GM06990 (cell line): ENCODE data around the gene CNTN2.

Experiments used
- DNase-seq: peaks from one replicate; pipeline ENCODE4 v3.0.0-alpha.2; 2011; ENCODE audit not compliant: insufficient read length; ENCODE audit errors: extremely low read depth
- H3K27me3 ChIP-seq: replicated peaks from 2 replicates; pipeline ENCODE4 v1.6.0; 2011; ENCODE audit warnings: low read length; ENCODE audit not compliant: control insufficient read depth, insufficient read depth
- H3K36me3 ChIP-seq: 2 replicates; pipeline ENCODE4 v1.5.1; 2011; ENCODE audit warnings: low read length; ENCODE audit not compliant: control insufficient read depth, insufficient read depth
- H3K4me3 ChIP-seq: replicated peaks from 2 replicates; pipeline ENCODE4 v1.5.1; 2011; ENCODE audit warnings: low read depth, mild to moderate bottlenecking, control low read depth, low read length
- TF ChIP-seq, protein P1 (sequence below): IDR thresholded peaks from 2 replicates; pipeline ENCODE4 v1.5.1; 2011; ENCODE audit warnings: low read length, control low read depth, mild to moderate bottlenecking, inconsistent platforms; ENCODE audit not compliant: insufficient read depth, poor library complexity, severe bottlenecking

Gene CNTN2

DNA sequence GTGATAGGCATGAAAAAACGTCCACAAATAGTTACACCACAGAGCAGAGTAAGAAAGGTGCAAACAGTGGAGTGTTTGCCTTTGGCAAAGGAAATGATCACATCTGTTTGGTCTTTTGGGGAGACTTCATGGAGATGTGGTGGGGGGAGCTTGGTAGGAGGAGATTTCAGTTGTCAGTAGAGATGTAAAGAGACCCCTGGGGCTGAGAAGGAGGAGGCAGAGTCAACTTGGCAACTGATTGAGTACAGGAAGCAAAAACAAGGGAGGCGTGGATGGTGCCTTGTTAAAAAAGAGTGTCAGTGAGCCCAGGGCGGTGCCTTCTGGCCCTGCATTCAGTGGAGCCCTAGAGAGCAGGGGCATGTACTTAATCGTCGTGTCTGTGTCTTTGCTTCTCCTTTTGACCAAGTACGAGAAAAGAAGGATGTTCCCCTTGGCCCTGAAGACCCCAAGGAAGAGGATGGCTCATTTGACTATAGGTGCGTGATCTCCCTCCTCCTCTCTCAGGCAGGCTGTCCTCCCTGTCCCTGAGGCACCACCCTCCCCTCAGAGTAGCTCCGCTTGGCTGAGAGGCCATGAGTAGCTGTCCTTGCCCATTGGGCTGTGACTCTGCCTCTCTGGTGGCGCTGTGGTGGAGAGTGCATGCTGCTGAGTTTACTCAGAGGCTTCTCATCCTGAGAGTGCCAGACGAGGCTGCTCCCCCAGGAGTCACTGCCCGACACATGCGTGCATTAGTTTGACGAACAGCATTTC is 30.4 kb upstream of the CNTN2 start:
- no peak for DNase-seq
- TF ChIP-seq, protein P1, sequence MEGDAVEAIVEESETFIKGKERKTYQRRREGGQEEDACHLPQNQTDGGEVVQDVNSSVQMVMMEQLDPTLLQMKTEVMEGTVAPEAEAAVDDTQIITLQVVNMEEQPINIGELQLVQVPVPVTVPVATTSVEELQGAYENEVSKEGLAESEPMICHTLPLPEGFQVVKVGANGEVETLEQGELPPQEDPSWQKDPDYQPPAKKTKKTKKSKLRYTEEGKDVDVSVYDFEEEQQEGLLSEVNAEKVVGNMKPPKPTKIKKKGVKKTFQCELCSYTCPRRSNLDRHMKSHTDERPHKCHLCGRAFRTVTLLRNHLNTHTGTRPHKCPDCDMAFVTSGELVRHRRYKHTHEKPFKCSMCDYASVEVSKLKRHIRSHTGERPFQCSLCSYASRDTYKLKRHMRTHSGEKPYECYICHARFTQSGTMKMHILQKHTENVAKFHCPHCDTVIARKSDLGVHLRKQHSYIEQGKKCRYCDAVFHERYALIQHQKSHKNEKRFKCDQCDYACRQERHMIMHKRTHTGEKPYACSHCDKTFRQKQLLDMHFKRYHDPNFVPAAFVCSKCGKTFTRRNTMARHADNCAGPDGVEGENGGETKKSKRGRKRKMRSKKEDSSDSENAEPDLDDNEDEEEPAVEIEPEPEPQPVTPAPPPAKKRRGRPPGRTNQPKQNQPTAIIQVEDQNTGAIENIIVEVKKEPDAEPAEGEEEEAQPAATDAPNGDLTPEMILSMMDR = no peak
- no peak overlapping the region for H3K4me3 ChIP-seq
- H3K36me3 ChIP-seq = no peaks in the 10 kb centered on the region
- no peaks in the 10 kb centered on the region; the same call in 1 of the 2 replicates for H3K27me3 ChIP-seq

DNA sequence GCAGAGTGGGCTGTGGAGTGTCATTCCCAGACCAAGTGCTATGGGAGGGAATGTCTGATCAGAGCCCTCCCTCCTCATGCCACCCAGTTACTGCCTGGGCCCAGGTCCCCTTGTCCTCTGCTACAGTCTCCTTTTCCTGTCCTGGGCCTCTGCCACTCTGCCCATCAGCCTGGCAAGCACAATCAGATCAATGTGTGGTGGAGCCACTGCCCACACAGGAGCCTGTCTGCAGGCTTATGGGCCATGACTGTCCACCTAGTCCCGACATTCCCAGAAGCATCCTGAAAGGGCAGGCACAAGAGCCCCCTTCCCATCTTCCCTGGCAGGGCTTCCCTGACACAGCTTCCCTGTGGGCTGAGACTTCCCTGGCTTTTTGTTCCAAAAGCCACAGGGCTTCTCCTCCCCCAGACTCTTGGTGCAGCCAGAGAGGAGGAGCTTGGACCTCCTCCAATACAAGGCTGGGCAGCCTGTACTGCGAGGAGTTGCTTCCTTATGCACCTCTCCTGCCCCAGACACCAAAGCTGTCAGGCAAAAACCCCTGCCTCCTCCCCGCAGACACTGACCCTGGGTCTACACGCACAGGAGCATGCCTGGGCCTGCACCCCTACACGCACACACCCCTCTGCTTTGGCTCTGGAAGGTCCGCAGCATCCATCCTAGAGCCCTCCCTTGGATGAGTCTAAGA is 29.2 kb upstream of the CNTN2 start:
- DNase-seq = no peak
- H3K27me3 ChIP-seq = no peaks in the 10 kb centered on the region; the same call in 1 of the 2 replicates
- H3K4me3 ChIP-seq = no peak overlapping the region
- no peaks in the 10 kb centered on the region for H3K36me3 ChIP-seq
- TF ChIP-seq, protein P1 = no peak

DNA sequence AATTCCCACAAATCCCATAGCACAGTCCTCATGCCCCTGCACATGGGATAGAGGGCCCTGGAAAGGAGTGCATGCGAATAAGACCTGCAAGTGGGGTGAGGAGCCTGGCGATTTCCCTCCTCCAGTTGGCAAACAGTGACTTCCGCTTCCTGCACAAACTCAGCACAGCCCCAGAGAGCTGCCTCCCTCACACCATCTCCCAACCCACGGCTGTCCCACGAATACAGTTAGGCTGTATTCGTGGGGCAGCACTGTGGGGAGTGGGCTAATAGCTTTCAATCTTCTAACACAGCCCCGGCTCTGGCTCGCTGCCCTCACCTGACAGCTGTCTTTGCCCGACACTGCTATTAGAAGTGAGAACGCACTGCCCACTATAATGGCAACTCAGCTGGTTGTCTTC is 28.2 kb upstream of the CNTN2 start:
- H3K4me3 ChIP-seq = no peak overlapping the region
- TF ChIP-seq, protein P1 = no peak
- no peak for DNase-seq
- no peaks in the 10 kb centered on the region; the same call in 1 of the 2 replicates for H3K27me3 ChIP-seq
- no peaks in the 10 kb centered on the region for H3K36me3 ChIP-seq

DNA sequence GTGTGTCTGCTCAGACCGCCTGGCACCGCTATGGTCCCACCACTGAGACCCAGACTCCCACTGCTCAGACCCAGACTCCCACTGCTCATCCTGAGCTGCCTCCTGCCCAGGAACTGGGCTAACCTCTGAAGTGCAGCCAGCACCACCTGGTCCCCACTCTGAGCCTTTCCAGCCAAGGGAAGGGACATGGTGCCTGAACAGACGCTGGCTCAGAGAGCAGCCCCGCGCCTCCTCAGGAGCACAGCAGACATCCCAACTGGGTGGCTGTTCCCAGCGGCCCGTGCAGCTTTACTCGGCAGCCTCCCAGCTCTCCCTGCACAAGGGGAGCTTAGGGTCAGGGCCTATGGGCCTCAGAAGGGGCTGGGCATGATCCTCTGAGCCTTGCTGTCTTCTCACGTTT is 27.8 kb upstream of the CNTN2 start:
- no peak for DNase-seq
- TF ChIP-seq, protein P1 = no peak

DNA sequence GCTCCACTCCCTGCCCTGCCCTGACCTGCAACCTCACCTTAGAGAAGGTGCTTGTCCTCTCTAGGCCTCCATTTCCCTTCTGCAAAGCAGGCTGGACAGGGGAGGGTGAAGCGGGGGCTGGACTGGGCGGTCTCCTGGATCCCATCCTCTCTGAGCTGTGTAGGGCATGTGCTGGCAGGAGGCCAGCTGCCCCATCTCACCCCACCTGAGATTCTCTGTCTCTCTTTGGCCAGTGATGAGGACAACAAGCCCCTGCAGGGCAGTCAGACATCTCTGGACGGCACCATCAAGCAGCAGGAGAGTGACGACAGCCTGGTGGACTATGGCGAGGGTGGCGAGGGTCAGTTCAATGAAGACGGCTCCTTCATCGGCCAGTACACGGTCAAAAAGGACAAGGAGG is 26.9 kb upstream of the CNTN2 start:
- DNase-seq = no peak
- Histone ChIP-seq H3K36me3 (no peaks in the 10 kb centered on the region), H3K4me3 (no peak overlapping the region), H3K27me3 (peaks cover 1% of the 10 kb centered on the region)
- TF ChIP-seq, protein P1 = no peak

More for the DNA sequence above, 27.8 kb upstream of the CNTN2 start:
- Histone ChIP-seq H3K27me3 (no peaks in the 10 kb centered on the region; the same call in 1 of the 2 replicates), H3K36me3 (no peaks in the 10 kb centered on the region), H3K4me3 (no peak overlapping the region)
